Activated T-helper 2 cell treated with anti-CD3 and anti-CD28 coated beads, Interferon-gamma antibody, Interleukin-2, Interleukin-4, amounts not matched to agents 10 μg/mL and 5 μg/mL and 100 μg/mL, durations not matched to agents 14 hours and 24 hours and 36 hours (primary cell): Measurements from ENCODE around the gene ATP1B1. TPM values are rescaled to one million over a fixed set of nuclear protein-coding genes. Genes with fewer than 3 reads are reported as not detected.

ENCODE experiments used
- DNase-seq: peaks from one replicate; pipeline ENCODE4 v3.0.0; 2021; ENCODE audit warnings: low spot score
- H3K27ac Mint-ChIP-seq: one replicate; pipeline ENCODE4 v1.8.0; 2021; ENCODE audit warnings: mixed read lengths
- H3K27me3 Mint-ChIP-seq: one replicate; pipeline ENCODE4 v1.8.0; 2021; ENCODE audit warnings: low read depth, mixed read lengths
- H3K36me3 Mint-ChIP-seq: one replicate; pipeline ENCODE4 v1.8.0; 2021; ENCODE audit warnings: low read depth, mixed read lengths
- H3K4me1 Mint-ChIP-seq: one replicate; pipeline ENCODE4 v1.8.0; 2021; ENCODE audit warnings: low read depth, mixed read lengths
- H3K4me3 Mint-ChIP-seq: one replicate; pipeline ENCODE4 v1.8.0; 2021; ENCODE audit warnings: low read depth, mild to moderate bottlenecking, moderate library complexity, mixed read lengths
- H3K9me3 Mint-ChIP-seq: one replicate; pipeline ENCODE4 v1.8.0; 2021; ENCODE audit warnings: mixed read lengths
- intact Hi-C: fragments of 100-400 bp; cut with micrococcal nuclease; formaldehyde crosslinking; loops from one replicate; pipeline ENCODE4 v1.15.1; 2023
- total RNA-seq: library from RNA; stranded (reverse); gene quantifications from 2 replicates; pipeline ENCODE4 v1.2.3, GENCODE V29; 2022

ATP1B1 gene
- total RNA-seq, 1 donor from 2014 or later, result 13.5 TPM

DNA sequence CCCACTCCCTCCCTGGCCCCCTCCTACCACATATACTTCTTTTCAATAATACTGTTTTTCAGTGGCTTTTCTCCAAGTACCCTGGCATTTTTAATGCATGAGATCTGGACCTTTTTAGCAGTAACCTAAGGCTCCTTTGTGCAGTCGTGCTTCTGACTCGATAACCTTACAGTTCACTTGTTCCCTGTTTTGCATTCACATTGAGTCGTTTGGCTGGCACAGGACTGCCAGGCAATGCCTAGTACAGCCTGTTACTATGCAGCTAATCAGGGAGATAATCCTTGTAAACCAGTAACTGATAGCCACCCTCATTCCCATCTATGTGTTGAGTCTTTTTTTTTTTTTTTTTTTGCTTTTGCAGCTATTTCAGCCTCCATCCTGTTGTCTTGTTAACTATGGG, 3.7 kb downstream of the ATP1B1 start:
- H3K27ac Mint-ChIP-seq, result peak overlapping the region; percentile 3
- H3K4me1 Mint-ChIP-seq, result peaks cover 40% of the 10 kb centered on the region
- intact Hi-C loops, result no loop called here
- no peak for DNase-seq
- H3K27me3 Mint-ChIP-seq, result peaks cover under 1% of the 10 kb centered on the region
- H3K9me3 Mint-ChIP-seq, result no peaks in the 10 kb centered on the region
- peak overlapping the region; percentile 55 for H3K4me3 Mint-ChIP-seq
- H3K36me3 Mint-ChIP-seq, result peaks cover 42% of the 10 kb centered on the region

DNA sequence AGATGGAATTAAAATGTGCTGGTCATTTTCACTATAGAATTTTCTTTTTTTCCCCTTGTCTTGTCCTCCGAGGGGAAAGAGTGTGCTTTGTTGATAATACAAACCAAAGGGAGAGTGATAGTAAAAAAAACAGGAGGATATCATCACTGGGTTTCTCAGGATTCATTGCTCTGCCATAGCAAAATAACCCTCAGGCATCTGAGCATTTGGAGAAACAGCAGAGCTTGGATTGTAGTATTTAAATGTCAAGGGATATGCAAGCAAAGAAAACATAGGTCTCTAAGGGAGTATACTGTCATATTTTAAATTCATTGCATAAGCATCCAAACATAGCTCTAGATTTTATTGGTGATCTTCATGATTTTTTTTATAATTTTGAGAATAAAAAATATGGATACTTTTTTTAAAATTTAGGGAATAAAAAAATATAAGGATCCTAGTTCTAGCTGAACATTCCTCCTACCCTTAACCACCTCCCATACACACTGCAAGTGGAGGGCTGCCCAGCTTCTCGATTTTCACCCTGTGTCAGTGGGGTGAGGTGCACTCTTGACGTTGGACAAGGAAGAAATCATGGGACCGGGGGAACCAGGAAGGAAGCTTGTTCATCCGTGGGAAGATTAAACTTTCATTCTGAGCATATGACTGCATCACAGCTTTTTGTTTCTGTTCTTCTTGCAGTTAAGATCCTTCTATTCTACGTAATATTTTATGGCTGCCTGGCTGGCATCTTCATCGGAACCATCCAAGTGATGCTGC, 4.4 kb downstream of the ATP1B1 start:
- peak overlapping the region; percentile 30 for H3K4me3 Mint-ChIP-seq
- H3K4me1 Mint-ChIP-seq, result peaks cover 40% of the 10 kb centered on the region
- H3K27ac Mint-ChIP-seq, result peak overlapping the region; percentile 3
- H3K27me3 Mint-ChIP-seq, result no peaks in the 10 kb centered on the region
- intact Hi-C loops, result no loop called here
- H3K36me3 Mint-ChIP-seq, result peaks cover 43% of the 10 kb centered on the region
- no peaks in the 10 kb centered on the region for H3K9me3 Mint-ChIP-seq
- DNase-seq, result no peak

DNA sequence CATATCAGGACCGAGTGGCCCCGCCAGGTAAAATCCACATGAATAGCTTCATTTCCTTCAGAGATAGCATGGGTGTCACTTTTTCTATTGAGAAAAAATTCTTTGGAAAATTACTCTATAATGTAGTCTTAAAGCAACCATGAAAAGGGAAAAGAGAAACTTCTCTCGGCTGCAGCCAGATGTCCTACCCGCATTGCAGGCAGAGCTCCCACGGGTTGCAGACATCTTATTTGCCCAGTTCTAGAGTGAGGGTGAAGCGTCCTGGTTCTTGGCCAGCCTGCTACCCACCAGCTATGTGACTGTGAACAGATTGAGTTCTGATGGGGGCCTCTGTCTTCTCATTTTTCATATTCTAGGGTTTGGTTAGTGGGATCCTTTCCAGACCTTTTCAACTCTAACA, 5.0 kb downstream of the ATP1B1 start:
- Mint-ChIP-seq H3K27ac (no peak overlapping the region), H3K4me1 (peaks cover 45% of the 10 kb centered on the region), H3K36me3 (peaks cover 49% of the 10 kb centered on the region), H3K27me3 (no peaks in the 10 kb centered on the region), H3K4me3 (no peak overlapping the region), H3K9me3 (no peaks in the 10 kb centered on the region)
- intact Hi-C loops, result no loop called here
- no peak for DNase-seq

DNA sequence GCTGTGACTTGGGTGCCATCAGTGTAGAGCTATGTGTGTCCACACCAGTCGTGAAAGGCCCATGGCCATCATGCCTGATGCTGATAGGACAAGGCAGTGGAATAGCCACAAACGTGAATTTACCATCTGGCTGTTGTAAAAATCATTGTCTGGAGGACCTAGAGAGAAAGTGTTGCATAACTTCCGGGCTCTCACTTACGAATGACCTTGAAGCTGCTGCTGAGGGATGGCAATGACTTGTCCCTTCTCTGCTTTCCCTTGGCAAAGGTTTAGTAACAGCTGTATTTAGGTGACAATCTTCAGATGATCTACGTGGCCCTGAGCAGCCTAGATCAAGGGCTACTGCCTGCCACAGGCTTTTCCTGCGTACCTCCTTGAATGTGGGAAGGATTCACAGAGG, 5.8 kb downstream of the ATP1B1 start:
- no peak for DNase-seq
- no peaks in the 10 kb centered on the region for H3K27me3 Mint-ChIP-seq
- H3K36me3 Mint-ChIP-seq, result peaks cover 55% of the 10 kb centered on the region
- H3K4me3 Mint-ChIP-seq, result no peak overlapping the region
- H3K9me3 Mint-ChIP-seq, result no peaks in the 10 kb centered on the region
- no peak overlapping the region for H3K27ac Mint-ChIP-seq
- peaks cover 48% of the 10 kb centered on the region for H3K4me1 Mint-ChIP-seq
- intact Hi-C loops, result no loop called here

DNA sequence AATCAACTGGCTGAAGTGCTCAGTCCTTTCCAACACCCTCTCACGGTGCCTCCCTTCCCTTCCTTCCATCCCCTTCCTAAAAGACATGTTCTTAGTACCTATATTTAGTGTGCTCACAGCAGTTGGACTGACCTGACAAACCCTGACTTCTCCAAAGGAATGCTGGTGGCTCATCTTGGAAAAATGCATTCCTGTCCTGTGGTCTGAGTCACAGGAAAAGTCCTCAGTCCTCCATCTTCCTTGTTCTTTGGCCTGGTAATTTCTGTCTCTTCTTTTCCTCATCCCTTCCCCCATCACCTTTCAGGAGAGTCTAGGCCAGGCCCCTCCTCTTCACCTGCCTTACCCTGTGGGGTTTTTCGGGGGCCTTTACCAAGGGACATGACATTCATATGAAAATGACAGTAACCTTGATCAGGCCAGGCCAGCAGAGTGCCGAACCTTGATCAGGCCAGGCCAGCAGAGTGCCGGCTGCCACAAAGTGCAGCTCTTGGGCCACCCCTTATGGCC, 7.2 kb downstream of the ATP1B1 start:
- peaks cover 58% of the 10 kb centered on the region for H3K36me3 Mint-ChIP-seq
- intact Hi-C loops, result no loop called here
- no peaks in the 10 kb centered on the region for H3K27me3 Mint-ChIP-seq
- H3K27ac Mint-ChIP-seq, result no peak overlapping the region
- H3K4me3 Mint-ChIP-seq, result no peak overlapping the region
- H3K9me3 Mint-ChIP-seq, result no peaks in the 10 kb centered on the region
- no peak for DNase-seq
- H3K4me1 Mint-ChIP-seq, result peaks cover 35% of the 10 kb centered on the region

DNA sequence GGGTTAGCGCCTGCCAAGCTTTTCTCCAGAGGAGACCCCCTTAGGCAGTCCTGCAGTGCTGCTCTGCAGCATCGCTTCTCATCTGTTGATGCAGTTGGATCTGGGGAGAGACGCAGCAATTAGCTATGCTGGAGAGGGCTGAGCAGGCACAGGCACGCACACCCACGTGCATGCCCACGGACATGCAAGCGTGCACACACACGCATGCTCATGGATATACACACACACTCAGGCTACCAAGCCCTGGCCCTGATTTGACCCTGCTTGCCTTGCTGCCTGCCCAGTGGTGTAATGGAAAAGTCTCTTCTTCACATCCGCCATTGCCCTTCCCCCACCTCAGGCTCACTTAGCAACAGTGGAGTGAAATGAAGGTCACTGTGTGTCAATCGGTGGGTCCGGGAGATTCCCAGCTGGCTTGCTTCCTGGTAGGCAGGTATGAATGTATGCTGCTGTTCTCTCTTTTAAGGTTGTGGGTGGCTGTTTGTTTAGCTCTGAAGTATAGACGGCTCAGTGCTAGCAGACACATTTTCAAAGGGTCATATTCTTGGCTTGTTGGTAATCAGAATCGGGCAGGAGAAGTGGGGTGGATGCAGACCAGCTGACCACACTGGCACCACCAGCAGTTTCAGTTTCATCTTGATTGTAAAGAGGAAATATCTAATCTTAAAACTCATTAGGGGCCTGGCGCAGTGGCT, 9.5 kb downstream of the ATP1B1 start:
- Mint-ChIP-seq H3K27ac (peak overlapping the region; percentile 11), H3K4me3 (no peak overlapping the region), H3K27me3 (no peaks in the 10 kb centered on the region), H3K9me3 (no peaks in the 10 kb centered on the region), H3K36me3 (peaks cover 52% of the 10 kb centered on the region), H3K4me1 (peaks cover 16% of the 10 kb centered on the region)
- intact Hi-C loops, result no loop called here
- no peak for DNase-seq

DNA sequence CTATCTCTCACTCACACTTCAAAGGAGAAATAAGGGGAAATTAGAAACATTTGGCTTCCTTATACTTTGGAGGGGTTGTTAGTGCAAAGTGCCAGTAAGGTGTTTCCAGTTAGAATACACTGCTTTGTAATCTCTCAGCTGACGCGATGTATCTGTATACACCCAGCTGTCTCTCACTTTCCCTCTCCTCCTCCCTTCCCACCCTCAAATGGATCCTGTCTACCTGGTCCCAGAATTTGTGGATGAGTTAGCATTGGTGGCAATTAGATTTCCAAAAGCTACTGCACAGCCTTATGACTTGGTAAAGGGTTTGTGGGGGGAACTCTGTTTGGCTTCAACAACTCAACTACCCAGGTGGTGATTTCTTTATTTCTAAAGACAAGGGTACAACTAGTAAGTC, 10.5 kb downstream of the ATP1B1 start:
- H3K27ac Mint-ChIP-seq, result no peak overlapping the region
- H3K4me3 Mint-ChIP-seq, result no peak overlapping the region
- H3K27me3 Mint-ChIP-seq, result no peaks in the 10 kb centered on the region
- DNase-seq, result no peak
- peaks cover 46% of the 10 kb centered on the region for H3K36me3 Mint-ChIP-seq
- H3K4me1 Mint-ChIP-seq, result peaks cover 13% of the 10 kb centered on the region
- intact Hi-C loops, result no loop called here
- no peaks in the 10 kb centered on the region for H3K9me3 Mint-ChIP-seq

DNA sequence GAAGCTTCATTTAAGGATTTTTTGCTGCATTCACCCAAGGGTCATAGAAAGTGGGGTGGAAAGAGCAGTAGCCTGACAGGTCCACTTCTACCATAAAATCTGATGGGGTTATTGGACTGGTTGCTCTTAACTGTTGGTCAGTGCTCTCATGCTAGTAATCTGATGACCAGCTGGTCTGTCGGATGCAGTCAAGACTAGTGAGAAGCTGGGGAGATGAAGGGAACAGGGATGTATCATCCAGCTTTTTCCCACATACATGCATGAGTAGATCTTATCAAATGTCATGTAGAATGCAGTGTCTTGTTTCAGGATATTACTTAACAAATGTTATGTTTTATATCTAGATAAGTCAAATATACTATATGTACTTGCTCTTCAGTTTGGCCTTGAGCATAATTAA, 11.1 kb downstream of the ATP1B1 start:
- H3K4me1 Mint-ChIP-seq, result peaks cover 13% of the 10 kb centered on the region
- no peak overlapping the region for H3K27ac Mint-ChIP-seq
- no peaks in the 10 kb centered on the region for H3K27me3 Mint-ChIP-seq
- DNase-seq, result no peak
- H3K4me3 Mint-ChIP-seq, result no peak overlapping the region
- intact Hi-C loops, result no loop called here
- H3K36me3 Mint-ChIP-seq, result peaks cover 43% of the 10 kb centered on the region
- H3K9me3 Mint-ChIP-seq, result no peaks in the 10 kb centered on the region

DNA sequence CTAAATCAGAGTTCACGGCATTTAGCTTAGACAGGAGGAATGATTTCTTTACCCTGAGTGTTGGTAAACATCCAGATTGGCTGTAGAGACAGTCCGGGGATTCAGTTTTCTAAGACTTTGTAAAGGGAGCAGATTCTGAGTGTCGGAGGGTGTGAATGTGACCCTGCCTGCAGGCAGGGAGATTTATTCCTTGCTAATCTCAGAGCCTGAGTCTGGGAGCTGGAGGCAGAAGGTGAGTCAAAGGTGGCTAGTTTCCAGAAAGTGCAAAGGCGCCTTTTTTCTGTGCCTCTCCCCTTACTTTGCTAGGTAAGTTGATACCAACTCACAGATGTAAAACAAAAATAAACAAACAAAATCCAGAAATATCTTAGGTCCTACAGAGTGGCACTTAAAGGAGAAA, 11.7 kb downstream of the ATP1B1 start:
- Mint-ChIP-seq H3K27me3 (no peaks in the 10 kb centered on the region), H3K9me3 (no peaks in the 10 kb centered on the region), H3K4me3 (no peak overlapping the region), H3K36me3 (peaks cover 44% of the 10 kb centered on the region), H3K27ac (no peak overlapping the region), H3K4me1 (peaks cover 13% of the 10 kb centered on the region)
- intact Hi-C loops, result no loop called here
- DNase-seq, result no peak

DNA sequence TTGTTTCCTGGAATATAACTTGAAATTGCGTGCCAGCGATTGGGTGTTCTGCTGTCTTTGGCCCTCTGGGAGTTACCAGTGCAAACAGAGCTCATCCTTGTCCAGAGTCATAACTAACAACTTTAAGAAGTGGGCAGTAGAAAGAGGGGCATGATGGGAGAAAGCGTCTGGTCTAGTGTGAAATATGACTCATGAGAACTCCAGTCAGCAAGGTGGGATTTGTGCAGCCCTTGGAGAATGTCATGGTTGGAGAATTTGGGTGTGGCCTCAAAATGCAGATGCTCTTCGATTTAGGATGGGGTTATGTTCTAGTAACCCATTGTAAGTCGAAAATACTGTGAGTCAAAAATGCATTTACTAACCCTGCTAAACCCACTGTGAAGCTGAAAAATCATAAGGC, 12.9 kb downstream of the ATP1B1 start:
- Mint-ChIP-seq H3K4me1 (peaks cover 13% of the 10 kb centered on the region), H3K4me3 (no peak overlapping the region), H3K36me3 (peaks cover 37% of the 10 kb centered on the region), H3K27ac (no peak overlapping the region), H3K9me3 (no peaks in the 10 kb centered on the region), H3K27me3 (no peaks in the 10 kb centered on the region)
- intact Hi-C loops, result no loop called here
- DNase-seq, result no peak

DNA sequence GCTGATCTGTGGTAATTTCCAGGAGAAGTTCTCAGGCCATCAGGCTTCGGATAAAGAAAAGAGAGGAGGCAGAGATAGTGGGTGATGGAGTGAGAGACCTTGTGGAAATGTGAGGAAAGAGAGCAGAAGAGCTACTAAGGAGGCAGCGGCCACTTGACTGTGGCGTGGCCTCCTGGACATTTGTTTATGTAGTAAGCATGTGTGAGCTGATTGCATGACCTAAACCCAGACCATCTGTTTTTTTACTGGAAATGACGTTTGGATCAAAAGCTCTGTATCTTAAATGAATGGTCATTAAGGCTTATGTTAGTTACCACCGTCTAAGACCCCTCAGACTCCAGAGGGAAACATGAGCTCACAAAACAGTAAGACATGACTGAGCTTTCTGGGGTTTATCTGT, 13.6 kb downstream of the ATP1B1 start:
- no peak overlapping the region for H3K4me3 Mint-ChIP-seq
- H3K36me3 Mint-ChIP-seq, result peaks cover 39% of the 10 kb centered on the region
- DNase-seq, result no peak
- H3K4me1 Mint-ChIP-seq, result peaks cover 13% of the 10 kb centered on the region
- H3K27me3 Mint-ChIP-seq, result no peaks in the 10 kb centered on the region
- H3K9me3 Mint-ChIP-seq, result no peaks in the 10 kb centered on the region
- no peak overlapping the region for H3K27ac Mint-ChIP-seq
- intact Hi-C loops, result no loop called here

DNA sequence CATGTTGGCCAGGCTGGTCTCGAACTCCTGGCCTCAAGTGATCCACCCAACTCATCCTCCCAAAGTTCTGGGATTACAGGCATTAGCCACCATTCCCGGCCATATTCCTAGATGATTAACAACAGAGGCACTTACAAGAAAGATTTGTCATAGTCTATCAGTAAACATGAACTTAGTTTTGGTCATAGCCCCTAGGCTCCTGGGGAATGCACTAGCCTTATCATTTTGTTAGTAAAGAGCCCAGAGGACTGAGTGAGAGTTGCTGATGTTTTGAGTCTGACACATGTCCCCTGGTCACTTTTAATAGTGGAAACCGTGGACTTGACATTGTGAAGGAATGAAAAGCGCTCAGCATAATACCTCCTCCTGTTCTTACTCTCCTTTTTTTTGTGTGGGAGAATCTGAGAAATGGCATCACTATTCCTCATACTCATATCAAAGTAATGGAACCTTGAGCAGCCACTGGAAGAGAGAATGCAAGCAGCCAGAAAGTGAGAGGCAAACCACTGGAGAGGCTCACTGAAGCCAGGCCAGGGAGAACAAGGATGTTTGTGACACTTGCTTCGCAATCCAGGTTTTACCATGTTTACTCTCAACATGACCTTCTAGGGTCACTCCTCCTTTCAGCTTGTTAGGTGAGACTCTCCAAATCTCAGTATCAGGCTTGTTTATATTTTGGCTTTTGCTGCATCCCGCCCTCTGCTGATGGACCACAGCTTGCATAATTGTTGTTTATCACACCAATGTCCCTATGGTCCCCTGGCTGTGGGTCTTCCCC, 14.8 kb downstream of the ATP1B1 start:
- H3K4me1 Mint-ChIP-seq, result peaks cover 7% of the 10 kb centered on the region
- H3K27me3 Mint-ChIP-seq, result no peaks in the 10 kb centered on the region
- no peak overlapping the region for H3K27ac Mint-ChIP-seq
- intact Hi-C loops, result no loop called here
- H3K36me3 Mint-ChIP-seq, result peaks cover 42% of the 10 kb centered on the region
- H3K4me3 Mint-ChIP-seq, result no peak overlapping the region
- no peaks in the 10 kb centered on the region for H3K9me3 Mint-ChIP-seq
- no peak for DNase-seq

DNA sequence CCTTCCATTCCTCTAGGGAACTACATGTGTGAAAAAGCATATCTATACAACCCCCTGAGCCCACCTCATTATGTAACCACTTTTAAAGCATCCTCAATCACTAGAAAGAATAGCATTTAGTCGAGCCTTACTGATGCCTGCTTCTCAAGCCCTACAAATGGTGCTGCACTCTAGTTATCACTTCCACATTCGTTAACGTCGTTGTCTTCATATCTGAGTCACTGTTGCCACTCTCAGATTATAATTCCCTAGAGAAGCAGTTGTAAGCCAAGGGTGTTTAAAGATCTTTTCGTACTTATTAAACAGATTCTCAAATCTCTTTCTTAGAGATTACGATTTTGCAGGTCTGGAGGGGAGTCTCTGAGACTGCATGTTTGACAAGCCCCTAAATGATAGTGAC, 16.5 kb downstream of the ATP1B1 start:
- H3K4me1 Mint-ChIP-seq, result peaks cover under 1% of the 10 kb centered on the region
- no peak overlapping the region for H3K27ac Mint-ChIP-seq
- no peaks in the 10 kb centered on the region for H3K9me3 Mint-ChIP-seq
- H3K36me3 Mint-ChIP-seq, result peaks cover 39% of the 10 kb centered on the region
- H3K27me3 Mint-ChIP-seq, result no peaks in the 10 kb centered on the region
- intact Hi-C loops, result no loop called here
- H3K4me3 Mint-ChIP-seq, result no peak overlapping the region
- DNase-seq, result no peak
